ENCODE results near the gene UBE2R2. TPM values are rescaled to one million over a fixed set of nuclear protein-coding genes. Genes with fewer than 3 reads are reported as not detected.
"Not testable (repeated sequence)": the region's sequence is repeated elsewhere in the genome, so short reads cannot be mapped to it uniquely, and the experiment has no call there.

Gene UBE2R2
- total RNA-seq, 1 experiment from 2014 or later = 28.2 TPM

- DNase-seq; H3K36me3 ChIP-seq (replicated peaks; ENCODE audit: control insufficient read depth, insufficient read depth, low read length); H3K4me3 ChIP-seq (ENCODE audit: insufficient read depth, low read depth, low read length); H3K27me3 ChIP-seq (ENCODE audit: control insufficient read depth, insufficient read depth, low read length): not testable (repeated sequence)
Observed at GRCh38 chr9:33793496-33793895, 23.5 kb upstream of the UBE2R2 start.

GRCh38 chr9:33794560-33794959, 22.4 kb upstream of the UBE2R2 start:
- no peak for DNase-seq
- H3K4me3 ChIP-seq (ENCODE audit: insufficient read depth, low read depth, low read length) = no peak overlapping the region
- H3K36me3 ChIP-seq (replicated peaks; ENCODE audit: control insufficient read depth, insufficient read depth, low read length) = no peaks in the 10 kb centered on the region
- H3K27me3 ChIP-seq (ENCODE audit: control insufficient read depth, insufficient read depth, low read length) = no peaks in the 10 kb centered on the region; the same call in 1 of the 2 replicates

GRCh38 chr9:33795281-33795680, 21.7 kb upstream of the UBE2R2 start, which contains the start of gene PRSS3:
TSS of gene PRSS3 (plus strand) at chr9:33795561. CDS start at chr9:33795574, 13 bp downstream.
- H3K4me3 ChIP-seq (ENCODE audit: insufficient read depth, low read depth, low read length) = no peak within 1 kb of the TSS

DNA sequence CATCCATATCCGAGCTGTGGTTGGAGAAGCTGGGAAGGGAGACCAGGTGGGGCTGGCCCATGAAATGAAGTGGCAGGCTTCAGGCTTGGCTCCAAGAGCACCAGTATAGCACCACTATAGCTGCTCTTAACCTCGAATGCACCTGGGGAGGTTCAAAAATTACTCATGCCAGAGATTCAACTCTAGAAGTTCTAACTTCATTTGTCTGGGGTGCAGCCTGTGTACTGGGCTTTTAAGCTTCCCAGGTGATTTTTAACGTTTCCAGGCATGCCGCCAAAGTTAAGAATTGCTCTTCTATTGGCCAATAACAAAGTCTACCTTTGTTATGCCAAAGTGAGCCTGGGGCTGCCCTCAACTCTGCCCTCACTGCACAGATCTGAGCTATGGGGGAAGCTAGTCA, 21.1 kb upstream of the UBE2R2 start:
- H3K27me3 ChIP-seq (ENCODE audit: control insufficient read depth, insufficient read depth, low read length) = no peaks in the 10 kb centered on the region; the same call in 1 of the 2 replicates
- DNase-seq = no peak
- no peak overlapping the region for H3K4me3 ChIP-seq (ENCODE audit: insufficient read depth, low read depth, low read length)
- no peaks in the 10 kb centered on the region for H3K36me3 ChIP-seq (replicated peaks; ENCODE audit: control insufficient read depth, insufficient read depth, low read length)

More at GRCh38 chr9:33795281-33795680, 21.7 kb upstream of the UBE2R2 start, which contains the start of gene PRSS3:
- Histone ChIP-seq H3K36me3 (replicated peaks; ENCODE audit: control insufficient read depth, insufficient read depth, low read length) (no peaks in the 10 kb centered on the region), H3K27me3 (ENCODE audit: control insufficient read depth, insufficient read depth, low read length) (no peaks in the 10 kb centered on the region; the same call in 1 of the 2 replicates)
- DNase-seq = no peak

- DNase-seq = not testable (repeated sequence)
Observed at GRCh38 chr9:33796679-33797078, 20.3 kb upstream of the UBE2R2 start.

GRCh38 chr9:33797837-33798236, 19.1 kb upstream of the UBE2R2 start:
- no peaks in the 10 kb centered on the region; the same call in 1 of the 2 replicates for H3K27me3 ChIP-seq (ENCODE audit: control insufficient read depth, insufficient read depth, low read length)
- no peak overlapping the region for H3K4me3 ChIP-seq (ENCODE audit: insufficient read depth, low read depth, low read length)
- no peaks in the 10 kb centered on the region for H3K36me3 ChIP-seq (replicated peaks; ENCODE audit: control insufficient read depth, insufficient read depth, low read length)
- no peak for DNase-seq

More at GRCh38 chr9:33796679-33797078, 20.3 kb upstream of the UBE2R2 start:
- H3K4me3 ChIP-seq (ENCODE audit: insufficient read depth, low read depth, low read length); H3K36me3 ChIP-seq (replicated peaks; ENCODE audit: control insufficient read depth, insufficient read depth, low read length); H3K27me3 ChIP-seq (ENCODE audit: control insufficient read depth, insufficient read depth, low read length): not testable (repeated sequence)

- DNase-seq = no peak
- H3K36me3 ChIP-seq (replicated peaks; ENCODE audit: control insufficient read depth, insufficient read depth, low read length) = no peaks in the 10 kb centered on the region
- H3K4me3 ChIP-seq (ENCODE audit: insufficient read depth, low read depth, low read length) = no peak overlapping the region
- no peaks in the 10 kb centered on the region; the same call in 1 of the 2 replicates for H3K27me3 ChIP-seq (ENCODE audit: control insufficient read depth, insufficient read depth, low read length)
Observed at GRCh38 chr9:33798545-33798944, 18.4 kb upstream of the UBE2R2 start.

- Histone ChIP-seq H3K36me3 (replicated peaks; ENCODE audit: control insufficient read depth, insufficient read depth, low read length) (no peaks in the 10 kb centered on the region), H3K27me3 (ENCODE audit: control insufficient read depth, insufficient read depth, low read length) (no peaks in the 10 kb centered on the region), H3K4me3 (ENCODE audit: insufficient read depth, low read depth, low read length) (no peak overlapping the region)
- no peak for DNase-seq
Observed at GRCh38 chr9:33799928-33800704, 16.8 kb upstream of the UBE2R2 start.

DNA sequence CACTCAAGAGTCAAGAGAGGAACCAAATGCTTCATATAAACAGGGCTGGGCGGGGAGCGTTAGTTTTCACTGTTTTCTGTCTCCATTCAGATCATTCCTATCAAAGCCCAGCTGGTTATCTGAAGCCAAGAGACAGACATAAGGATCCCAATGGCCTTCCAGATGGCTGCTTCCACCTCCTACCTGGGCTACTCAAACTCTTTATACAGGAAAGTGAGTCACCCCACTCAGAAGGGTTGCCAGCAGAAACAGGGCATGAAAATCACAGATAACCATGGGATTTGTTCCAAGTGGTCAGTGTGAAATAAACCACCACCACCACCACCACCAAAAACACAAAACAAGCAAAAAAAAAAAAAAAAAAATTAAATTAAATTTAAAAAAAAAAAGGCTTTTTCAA, 16.1 kb upstream of the UBE2R2 start:
- Histone ChIP-seq H3K27me3 (ENCODE audit: control insufficient read depth, insufficient read depth, low read length) (no peaks in the 10 kb centered on the region), H3K4me3 (ENCODE audit: insufficient read depth, low read depth, low read length) (no peak overlapping the region), H3K36me3 (replicated peaks; ENCODE audit: control insufficient read depth, insufficient read depth, low read length) (no peaks in the 10 kb centered on the region)
- no peak for DNase-seq

DNA sequence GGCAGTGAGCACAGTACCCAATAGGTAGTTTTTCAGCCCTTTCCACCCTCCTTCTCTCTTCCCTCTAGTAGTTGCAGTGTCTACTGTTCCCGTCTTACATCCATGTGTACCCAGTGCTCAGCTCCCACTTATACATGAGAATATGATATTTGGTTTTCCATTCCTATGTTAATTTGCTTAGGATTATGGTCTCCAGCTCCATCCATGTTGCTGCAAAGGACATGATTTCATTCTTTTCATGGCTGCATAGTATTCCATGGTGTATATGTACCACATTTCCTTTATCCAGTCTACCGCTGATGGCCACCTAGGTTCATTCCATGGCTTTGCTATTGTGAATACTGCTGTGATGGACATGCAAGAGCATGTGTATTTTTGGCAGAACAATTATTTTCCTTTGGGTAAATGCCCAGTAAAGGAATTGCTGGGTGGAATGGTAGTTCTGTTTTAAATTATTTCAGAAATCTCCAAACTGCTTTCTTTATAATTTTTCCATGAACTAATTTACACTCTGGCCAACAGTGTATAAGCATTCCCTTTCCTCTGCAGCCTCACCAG, 14.9 kb upstream of the UBE2R2 start:
- DNase-seq; H3K27me3 ChIP-seq (ENCODE audit: control insufficient read depth, insufficient read depth, low read length); H3K4me3 ChIP-seq (ENCODE audit: insufficient read depth, low read depth, low read length); H3K36me3 ChIP-seq (replicated peaks; ENCODE audit: control insufficient read depth, insufficient read depth, low read length): not testable (repeated sequence)

DNA sequence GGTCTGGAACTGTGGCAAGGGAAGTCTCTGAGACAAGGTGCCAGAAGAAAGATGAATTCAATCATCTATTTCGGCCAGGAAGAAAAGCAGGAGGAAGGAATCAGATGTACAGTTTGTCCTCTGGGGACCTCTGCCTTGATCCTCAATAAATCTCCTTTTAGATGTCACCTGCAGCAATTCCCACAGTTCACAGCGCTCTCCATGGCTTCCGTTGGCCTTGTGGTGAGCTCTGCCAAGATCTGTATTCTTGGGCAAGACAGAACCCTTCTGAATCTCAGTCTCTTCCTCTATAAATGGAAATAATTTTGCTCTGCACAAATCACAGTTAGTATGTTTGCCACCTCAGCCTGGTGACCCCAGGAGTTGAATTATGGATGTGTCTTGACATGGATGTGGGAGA, 12.8 kb upstream of the UBE2R2 start:
- not testable (repeated sequence) for H3K4me3 ChIP-seq (ENCODE audit: insufficient read depth, low read depth, low read length); H3K27me3 ChIP-seq (ENCODE audit: control insufficient read depth, insufficient read depth, low read length); DNase-seq; H3K36me3 ChIP-seq (replicated peaks; ENCODE audit: control insufficient read depth, insufficient read depth, low read length)

DNA sequence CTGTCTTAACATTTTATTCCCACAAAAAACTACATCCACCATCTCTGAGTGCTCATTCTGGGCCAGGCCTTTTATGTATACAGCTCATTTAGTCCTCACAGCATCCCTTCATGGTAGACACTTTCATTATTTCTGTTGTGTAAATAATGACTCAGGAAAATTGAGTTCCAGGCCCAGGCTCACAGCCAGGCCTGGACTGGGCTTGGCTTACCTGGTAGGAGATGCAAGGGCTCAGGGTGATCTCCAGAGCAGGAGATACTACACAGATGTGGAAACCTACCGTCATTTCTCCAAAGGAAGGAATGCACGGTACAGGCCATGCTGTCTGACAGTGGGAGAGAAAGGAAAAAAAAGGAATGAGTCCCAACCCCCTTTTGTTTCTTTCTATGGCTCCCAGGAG, 9.8 kb upstream of the UBE2R2 start:
- DNase-seq; H3K27me3 ChIP-seq (ENCODE audit: control insufficient read depth, insufficient read depth, low read length); H3K36me3 ChIP-seq (replicated peaks; ENCODE audit: control insufficient read depth, insufficient read depth, low read length); H3K4me3 ChIP-seq (ENCODE audit: insufficient read depth, low read depth, low read length): not testable (repeated sequence)

- not testable (repeated sequence) for DNase-seq; H3K4me3 ChIP-seq (ENCODE audit: insufficient read depth, low read depth, low read length); H3K27me3 ChIP-seq (ENCODE audit: control insufficient read depth, insufficient read depth, low read length); H3K36me3 ChIP-seq (replicated peaks; ENCODE audit: control insufficient read depth, insufficient read depth, low read length)
Observed at GRCh38 chr9:33808979-33809322, 8.0 kb upstream of the UBE2R2 start.

- no peak for DNase-seq
- no peak overlapping the region for H3K4me3 ChIP-seq (ENCODE audit: insufficient read depth, low read depth, low read length)
- no peaks in the 10 kb centered on the region for H3K27me3 ChIP-seq (ENCODE audit: control insufficient read depth, insufficient read depth, low read length)
- H3K36me3 ChIP-seq (replicated peaks; ENCODE audit: control insufficient read depth, insufficient read depth, low read length) = no peaks in the 10 kb centered on the region
Observed at GRCh38 chr9:33809506-33809905, 7.5 kb upstream of the UBE2R2 start.
